ENCODE results near the gene DSE. TPM values are rescaled to one million over a fixed set of nuclear protein-coding genes. Genes with fewer than 3 reads are reported as not detected.
"Not testable (repeated sequence)": the region's sequence is repeated elsewhere in the genome, so short reads cannot be mapped to it uniquely, and the experiment has no call there.

DSE gene
- 10 to 100 TPM; 48.5 to 61.5 TPM for total RNA-seq
- long read RNA-seq, donor 1, full-length matches to known transcripts, result 4 of 32 reads
- long read RNA-seq, donor 1, partial matches to known transcripts, result 2 of 32 reads
- long read RNA-seq, donor 1, other reads (novel, unspliced or antisense), result 26 of 32 reads
- long read RNA-seq, donor 2, partial matches to known transcripts, result 0 of 51 reads
- long read RNA-seq, donor 2, other reads (novel, unspliced or antisense), result 51 of 51 reads

GRCh38 chr6:116370760-116371119 is at the start of gene DSE:
DSE (plus strand) TSS chr6:116370947; CDS start chr6:116399251, 28,304 bp downstream.
- DNase-seq (ENCODE audit: low spot score), result peak; percentile 96
- intact Hi-C loops (cut with DNase I), result no loop called here

DNA sequence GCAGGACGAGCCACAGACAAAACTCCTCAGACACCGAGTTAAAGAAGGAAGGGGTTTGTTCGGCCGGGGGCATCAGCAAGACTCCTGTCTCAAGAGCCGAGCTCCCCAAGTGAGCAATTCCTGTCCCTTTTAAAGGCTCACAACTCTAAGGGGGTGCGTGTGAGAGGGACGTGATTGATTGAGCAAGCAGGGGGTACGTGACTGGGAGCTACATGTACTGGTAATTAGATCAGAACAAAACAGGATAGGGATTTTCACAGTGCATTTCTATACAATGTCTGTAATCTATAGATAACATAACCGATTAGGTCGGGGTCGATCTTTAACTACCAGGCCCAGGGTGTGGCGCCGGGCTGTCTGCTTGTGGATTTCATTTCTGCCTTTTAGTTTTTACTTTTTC is 48.8 kb upstream of the DSE start:
- intact Hi-C loops (cut with DNase I); DNase-seq (ENCODE audit: low spot score): not testable (repeated sequence)

DNA sequence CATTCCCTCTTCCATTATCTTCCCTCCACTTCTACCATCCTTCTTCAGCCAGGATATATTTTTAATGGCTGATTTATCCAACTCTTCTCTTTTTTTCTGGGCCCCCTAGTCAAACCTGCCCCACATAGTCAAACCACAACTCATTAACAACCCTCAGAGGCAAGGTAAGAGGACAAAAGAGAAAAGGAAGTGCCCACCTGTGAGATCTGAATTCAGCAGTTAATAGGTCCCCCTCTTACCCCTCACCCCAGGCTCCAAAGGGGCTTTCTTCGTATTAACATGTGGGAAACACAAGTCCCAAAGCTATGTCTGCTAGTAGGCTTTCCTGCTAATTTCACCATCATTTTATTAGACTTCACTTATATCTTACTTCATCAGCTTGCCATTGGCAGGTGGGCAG is 46.9 kb upstream of the DSE start:
- no peak for DNase-seq (ENCODE audit: low spot score)
- intact Hi-C loops (cut with DNase I), result no loop called here

DNA sequence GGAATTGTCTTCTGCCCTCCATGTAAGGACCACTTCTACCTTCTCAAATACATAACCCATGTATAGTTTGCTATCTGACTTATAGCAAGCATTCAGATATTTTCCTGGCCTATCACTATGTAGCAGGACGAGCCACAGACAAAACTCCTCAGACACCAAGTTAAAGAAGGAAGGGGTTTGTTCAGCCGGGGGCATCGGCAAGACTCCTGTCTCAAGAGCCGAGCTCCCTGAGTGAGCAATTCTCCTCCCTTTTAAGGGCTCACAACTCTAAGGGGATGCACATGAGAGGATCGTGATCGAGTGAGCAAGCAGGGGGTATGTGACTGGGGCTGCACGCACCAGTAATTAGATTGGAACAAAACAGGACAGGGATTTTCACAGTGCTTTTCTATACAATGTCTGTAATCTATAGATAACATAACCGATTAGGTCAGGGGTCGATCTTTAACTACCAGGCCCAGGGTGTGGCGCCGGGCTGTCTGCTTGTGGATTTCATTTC is 45.1 kb upstream of the DSE start:
- DNase-seq (ENCODE audit: low spot score), result not testable (repeated sequence)

DNA sequence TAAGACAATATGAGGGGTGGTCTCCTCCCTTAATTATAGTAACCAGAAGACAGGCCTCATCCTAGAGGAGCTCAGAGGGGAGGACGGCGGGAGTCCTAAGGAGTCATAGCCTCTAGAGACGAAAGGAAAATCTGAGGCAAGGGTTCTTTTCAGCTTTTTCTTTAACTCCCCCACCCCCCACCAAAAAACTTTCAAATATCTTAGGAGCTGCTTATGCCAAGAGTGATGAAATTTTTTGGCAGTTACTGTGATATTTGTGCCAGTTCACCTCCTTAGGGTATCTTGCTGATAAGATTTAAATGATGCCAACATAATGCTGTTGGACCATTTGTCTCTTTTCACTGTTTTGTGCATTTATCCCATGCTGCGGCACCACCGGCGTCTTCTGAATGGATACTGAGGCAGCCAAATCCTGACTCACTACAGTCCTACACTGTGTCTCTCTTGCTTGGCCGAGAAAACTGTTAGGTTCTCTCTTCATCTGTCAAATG is 44.5 kb upstream of the DSE start:
- intact Hi-C loops (cut with DNase I), result no loop called here

More for the DNA sequence above, 45.1 kb upstream of the DSE start:
- intact Hi-C loops (cut with DNase I), result not testable (repeated sequence)

DNA sequence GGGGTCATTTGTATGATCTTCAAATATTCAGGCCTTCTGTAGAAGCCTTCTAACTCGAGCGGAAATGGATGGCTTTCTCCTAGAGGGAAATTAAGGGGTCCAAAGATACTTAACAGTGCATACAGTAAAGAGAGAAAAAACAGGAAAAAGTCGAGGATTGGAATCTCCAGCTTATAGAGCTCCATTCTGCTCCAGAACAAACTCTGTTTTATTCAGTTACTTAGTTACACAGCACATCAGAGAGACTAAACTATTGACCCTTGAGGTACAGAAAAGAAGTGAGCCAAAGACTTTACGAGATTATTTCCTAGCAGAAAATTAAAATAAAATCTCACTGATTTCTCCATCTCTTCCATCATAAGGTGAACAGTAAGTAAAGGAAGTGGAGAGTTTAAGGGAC is 43.8 kb upstream of the DSE start:
- no peak for DNase-seq (ENCODE audit: low spot score)
- intact Hi-C loops (cut with DNase I), result no loop called here

More for the DNA sequence above, 44.5 kb upstream of the DSE start:
- DNase-seq (ENCODE audit: low spot score), result no peak

- no peak for DNase-seq (ENCODE audit: low spot score)
- intact Hi-C loops (cut with DNase I), result no loop called here
These were observed 42.8 kb upstream of the DSE start for GRCh38 chr6:116327803-116328527.

- no peak for DNase-seq (ENCODE audit: low spot score)
- intact Hi-C loops (cut with DNase I), result no loop called here
These were observed 42.2 kb upstream of the DSE start for GRCh38 chr6:116328528-116328903.

GRCh38 chr6:116329156-116329555 is 41.6 kb upstream of the DSE start:
- no peak for DNase-seq (ENCODE audit: low spot score)
- intact Hi-C loops (cut with DNase I), result no loop called here

GRCh38 chr6:116330511-116330910 is 40.2 kb upstream of the DSE start:
- DNase-seq (ENCODE audit: low spot score), result no peak
- intact Hi-C loops (cut with DNase I), result no loop called here

DNA sequence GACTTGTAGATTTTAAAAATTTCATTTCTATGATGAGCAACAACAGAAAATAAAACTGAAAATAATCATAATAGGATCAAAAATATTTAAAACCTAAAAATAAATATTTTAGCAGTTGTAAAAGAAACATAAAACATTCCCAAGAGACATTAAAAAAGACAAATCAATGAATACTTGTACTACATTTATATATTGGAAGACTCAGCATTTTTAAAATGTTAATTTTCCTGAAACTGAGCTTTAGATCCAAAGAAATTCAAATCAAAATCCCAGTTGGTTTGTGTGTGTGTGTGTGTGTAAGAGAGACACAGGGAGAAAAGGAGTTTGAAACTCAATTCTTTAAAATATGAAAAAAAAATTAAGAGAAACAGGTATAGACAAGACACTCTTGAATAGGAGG is 38.7 kb upstream of the DSE start:
- intact Hi-C loops (cut with DNase I), result no loop called here
- no peak for DNase-seq (ENCODE audit: low spot score)

DNA sequence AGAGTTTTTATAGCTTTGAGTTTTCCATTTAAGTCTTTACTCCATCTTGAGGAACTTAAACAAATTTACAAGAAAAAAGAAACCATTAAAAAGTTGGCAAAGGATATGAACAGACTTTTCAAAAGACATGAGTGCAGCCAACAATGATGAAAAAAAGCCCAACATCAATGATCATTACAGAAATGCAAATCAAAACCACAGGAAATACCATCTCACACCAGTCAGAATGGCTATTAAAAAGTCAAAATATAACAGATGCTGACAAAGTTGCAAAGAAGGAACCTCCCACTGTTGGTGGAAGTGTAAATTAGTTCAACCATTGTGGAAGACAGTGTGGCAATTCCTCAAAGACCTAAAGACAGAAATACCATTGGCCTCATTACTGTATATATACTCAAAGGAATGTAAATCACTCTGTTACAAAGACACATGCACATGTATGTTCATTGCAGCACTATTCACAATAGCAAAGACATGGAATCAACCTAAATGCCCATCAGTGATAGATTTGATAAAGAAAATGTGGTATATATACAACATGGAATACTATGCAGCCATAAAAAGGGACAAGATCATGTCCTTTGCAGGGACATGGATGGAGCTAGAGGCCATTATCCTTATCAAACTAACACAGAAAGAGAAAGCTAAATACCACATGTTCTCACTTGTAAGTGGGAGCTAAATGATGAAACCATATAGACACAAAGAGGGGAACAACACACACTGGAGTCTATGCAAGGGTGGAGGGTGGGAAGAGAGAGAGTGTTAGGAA is 35.9 kb upstream of the DSE start:
- intact Hi-C loops (cut with DNase I); DNase-seq (ENCODE audit: low spot score): not testable (repeated sequence)

- intact Hi-C loops (cut with DNase I), result no loop called here
These were observed 35.0 kb upstream of the DSE start for GRCh38 chr6:116335612-116336215.

DNA sequence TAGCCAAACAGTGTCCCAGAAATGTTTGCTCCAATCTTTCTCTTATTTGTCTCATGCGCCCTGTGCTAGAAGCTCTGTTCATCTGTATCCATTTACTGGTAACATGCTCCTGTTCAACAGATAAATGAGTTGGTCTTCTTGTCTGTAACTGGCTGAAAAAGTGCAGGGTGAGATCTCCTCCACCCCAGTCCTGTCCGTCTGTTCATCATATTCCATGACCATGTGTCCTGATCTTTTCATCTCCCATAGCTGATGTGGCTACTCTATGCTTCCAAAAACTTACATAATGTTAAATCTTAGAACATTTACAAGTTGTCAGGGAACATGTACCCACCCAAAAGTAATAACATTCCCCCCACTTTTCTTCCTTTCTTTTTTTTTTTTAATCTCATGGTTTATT is 31.8 kb upstream of the DSE start:
- no peak for DNase-seq (ENCODE audit: low spot score)
- intact Hi-C loops (cut with DNase I), result no loop called here

More at GRCh38 chr6:116335612-116336215, 35.0 kb upstream of the DSE start:
- DNase-seq (ENCODE audit: low spot score), result no peak

DNA sequence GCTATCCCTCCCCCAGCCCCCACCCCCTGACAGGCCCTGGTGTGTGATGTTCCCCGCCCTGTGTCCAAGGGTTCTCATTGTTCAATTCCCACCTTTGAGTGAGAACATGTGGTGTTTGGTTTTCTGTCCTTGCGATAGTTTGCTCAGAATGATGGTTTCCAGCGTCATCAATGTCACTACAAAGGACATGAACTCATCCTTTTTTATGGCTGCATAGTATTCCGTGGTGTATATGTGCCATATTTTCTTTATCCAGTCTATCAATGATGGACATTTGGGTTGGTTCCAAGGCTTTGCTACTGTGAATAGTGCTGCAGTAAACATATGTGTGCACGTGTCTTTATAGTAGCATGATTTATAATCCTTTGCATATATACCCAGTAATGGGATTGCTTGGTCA is 30.1 kb upstream of the DSE start:
- intact Hi-C loops (cut with DNase I); DNase-seq (ENCODE audit: low spot score): not testable (repeated sequence)

GRCh38 chr6:116349216-116349615 is 21.5 kb upstream of the DSE start:
- intact Hi-C loops (cut with DNase I), result no loop called here
- DNase-seq (ENCODE audit: low spot score), result no peak

- DNase-seq (ENCODE audit: low spot score), result no peak
- intact Hi-C loops (cut with DNase I), result no loop called here
These were observed 19.6 kb upstream of the DSE start for GRCh38 chr6:116351101-116351500.

DNA sequence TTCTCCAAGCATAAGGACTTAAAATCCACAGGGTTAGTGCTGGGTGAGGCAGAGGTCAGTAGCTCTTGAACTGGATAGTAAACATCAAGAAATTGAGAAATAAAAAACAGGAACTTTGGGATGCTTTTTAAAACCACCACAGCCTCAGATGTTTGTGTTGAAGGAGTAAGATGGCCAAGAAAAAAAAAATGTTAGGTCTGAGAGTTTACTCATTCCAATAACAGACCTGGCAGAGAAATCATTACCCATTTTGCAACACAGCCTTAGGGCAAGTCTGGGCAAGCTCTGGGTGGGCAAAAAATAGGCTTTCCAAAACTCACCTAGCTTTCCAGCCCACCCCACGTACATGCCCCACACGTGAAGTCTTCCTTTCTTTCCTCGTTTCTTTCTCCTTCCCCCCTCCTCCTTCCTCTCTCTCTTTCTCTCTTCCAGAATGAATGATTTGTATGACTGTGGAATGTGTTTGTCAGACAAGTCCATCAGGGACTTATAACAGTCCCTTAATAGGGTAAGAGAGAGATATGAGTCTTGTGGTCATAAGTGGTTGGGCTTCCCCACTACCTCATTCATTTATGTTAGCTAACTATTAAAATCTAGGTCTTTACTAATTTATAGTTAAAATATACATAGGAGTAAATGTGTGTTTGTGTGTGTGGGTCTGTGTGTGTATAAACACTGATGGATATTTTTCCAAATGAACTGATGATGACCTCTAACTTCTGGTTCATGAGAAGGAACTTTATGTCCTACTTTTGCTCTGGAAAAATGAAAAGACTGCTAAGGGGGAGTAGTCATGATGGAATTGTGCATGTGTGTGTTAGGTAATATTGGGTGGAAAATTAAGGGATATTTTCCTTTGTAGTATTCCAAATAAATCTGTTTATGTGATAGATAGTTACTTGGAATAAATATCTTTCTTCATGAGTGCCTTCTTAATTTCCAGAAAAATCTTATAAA is 18.0 kb upstream of the DSE start:
- intact Hi-C loops (cut with DNase I), result no loop called here

DNA sequence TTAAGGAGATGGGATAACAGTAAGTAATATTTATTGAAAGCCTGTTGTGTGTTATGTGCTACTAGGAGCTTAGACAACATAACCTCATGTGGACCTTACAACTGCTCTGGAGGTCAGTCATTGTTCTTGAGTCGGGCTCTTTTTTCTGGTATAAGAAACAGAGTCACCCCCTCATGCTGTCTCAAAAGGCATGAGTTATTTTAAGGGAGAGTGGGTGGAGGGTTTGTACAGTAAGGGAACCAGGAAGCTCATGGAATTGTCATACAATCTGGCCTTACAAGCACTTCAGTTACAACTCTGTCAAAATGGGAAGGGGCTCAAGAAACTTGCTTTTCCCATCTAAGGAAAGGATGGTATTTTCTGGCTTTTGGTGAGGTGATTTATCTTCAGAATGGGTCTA is 16.5 kb upstream of the DSE start:
- no peak for DNase-seq (ENCODE audit: low spot score)
- intact Hi-C loops (cut with DNase I), result no loop called here

More for the DNA sequence above, 18.0 kb upstream of the DSE start:
- DNase-seq (ENCODE audit: low spot score), result no peak
